H9 (cell line): ENCODE data around the gene PIP4K2A. TPM values are rescaled to one million over a fixed set of nuclear protein-coding genes. Genes with fewer than 3 reads are reported as not detected.

Source experiments
- DNase-seq: peaks from one replicate; pipeline ENCODE4 v3.0.0-alpha.2; 2017
- H2AFZ ChIP-seq: one replicate; pipeline ENCODE4 v1.6.1; 2013; ENCODE audit warnings: mild to moderate bottlenecking, low read length, control low read depth, moderate library complexity
- H2AK5ac ChIP-seq: 2 replicates; pipeline ENCODE4 v1.6.1; 2013; ENCODE audit warnings: low read length, control low read depth, mixed read lengths; ENCODE audit not compliant: insufficient read length
- H2BK120ac ChIP-seq: one replicate; pipeline ENCODE4 v1.6.1; 2013; ENCODE audit warnings: low read depth, mild to moderate bottlenecking, low read length, control low read depth, inconsistent platforms; ENCODE audit not compliant: poor library complexity, severe bottlenecking
- H2BK12ac ChIP-seq: 2 replicates; pipeline ENCODE4 v1.6.1; 2013; ENCODE audit warnings: low read length, control low read depth, mixed read lengths, low read depth; ENCODE audit not compliant: insufficient read length
- H2BK15ac ChIP-seq: 2 replicates; pipeline ENCODE4 v1.6.1; 2013; ENCODE audit warnings: low read depth, low read length, control low read depth
- H2BK20ac ChIP-seq: one replicate; pipeline ENCODE4 v1.6.1; 2013; ENCODE audit warnings: low read depth, mild to moderate bottlenecking, low read length, control low read depth, inconsistent platforms; ENCODE audit not compliant: poor library complexity, severe bottlenecking
- H2BK5ac ChIP-seq: 2 replicates; pipeline ENCODE4 v1.6.1; 2013; ENCODE audit warnings: low read length, control low read depth, mixed read lengths; ENCODE audit not compliant: insufficient read length
- H3K14ac ChIP-seq: 2 replicates; pipeline ENCODE4 v1.6.1; 2013; ENCODE audit warnings: low read length, control low read depth; ENCODE audit not compliant: insufficient read depth
- H3K18ac ChIP-seq: 2 replicates; pipeline ENCODE4 v1.6.1; 2013; ENCODE audit warnings: low read depth, mild to moderate bottlenecking, mixed read lengths, low read length, control low read depth; ENCODE audit not compliant: insufficient read length
- H3K23ac ChIP-seq: 2 replicates; pipeline ENCODE4 v1.6.1; 2013; ENCODE audit warnings: low read length, control low read depth, mixed read lengths, low read depth; ENCODE audit not compliant: insufficient read length
- H3K23me2 ChIP-seq: 2 replicates; pipeline ENCODE4 v1.6.1; 2013; ENCODE audit warnings: low read depth, mild to moderate bottlenecking, mixed read lengths, low read length, control low read depth; ENCODE audit not compliant: insufficient read length, poor library complexity, severe bottlenecking
- H3K27ac ChIP-seq: 2 replicates; pipeline ENCODE4 v1.5.1; 2013; ENCODE audit warnings: low read length, control low read depth, mixed read lengths, low read depth; ENCODE audit not compliant: insufficient read length
- H3K27me3 ChIP-seq: 2 replicates; pipeline ENCODE4 v1.6.1; 2013; ENCODE audit warnings: low read length, control low read depth, inconsistent platforms; ENCODE audit not compliant: insufficient read depth
- H3K4ac ChIP-seq: 2 replicates; pipeline ENCODE4 v1.6.1; 2013; ENCODE audit warnings: low read depth, mild to moderate bottlenecking, control low read depth, inconsistent platforms, low read length, moderate library complexity
- H3K4me1 ChIP-seq: 2 replicates; pipeline ENCODE4 v1.6.1; 2013; ENCODE audit warnings: low read length, control low read depth, inconsistent platforms; ENCODE audit not compliant: insufficient read depth
- H3K4me2 ChIP-seq: 2 replicates; pipeline ENCODE4 v1.6.1; 2013; ENCODE audit warnings: low read length, control low read depth, mixed read lengths; ENCODE audit not compliant: insufficient read length, insufficient read depth
- H3K56ac ChIP-seq: 2 replicates; pipeline ENCODE4 v1.6.1; 2013; ENCODE audit warnings: low read depth, mild to moderate bottlenecking, mixed read lengths, low read length, control low read depth; ENCODE audit not compliant: insufficient read length
- H3K79me1 ChIP-seq: 2 replicates; pipeline ENCODE4 v1.6.1; 2013; ENCODE audit warnings: low read depth, mild to moderate bottlenecking, moderate library complexity, low read length, control low read depth, inconsistent platforms; ENCODE audit not compliant: insufficient read depth, poor library complexity, severe bottlenecking
- H3K79me2 ChIP-seq: 2 replicates; pipeline ENCODE4 v1.6.1; 2013; ENCODE audit warnings: low read length, control low read depth, inconsistent platforms; ENCODE audit not compliant: insufficient read depth
- H3K9ac ChIP-seq: 2 replicates; pipeline ENCODE4 v1.6.1; 2013; ENCODE audit warnings: low read length, control low read depth, mixed read lengths; ENCODE audit not compliant: insufficient read length; ENCODE audit errors: extremely low read depth
- H3K9me3 ChIP-seq: one replicate; pipeline ENCODE4 v1.6.1; 2013; ENCODE audit warnings: low read depth, low read length, inconsistent platforms; ENCODE audit not compliant: control insufficient read depth
- H3T11ph ChIP-seq: one replicate; pipeline ENCODE4 v1.6.1; 2013; ENCODE audit warnings: mild to moderate bottlenecking, low read length, control low read depth, inconsistent platforms
- H4K20me1 ChIP-seq: one replicate; pipeline ENCODE4 v1.6.1; 2013; ENCODE audit not compliant: control insufficient read depth, insufficient read length, insufficient read depth
- H4K5ac ChIP-seq: 2 replicates; pipeline ENCODE4 v1.6.1; 2013; ENCODE audit warnings: low read depth, mild to moderate bottlenecking, mixed read lengths, low read length, control low read depth; ENCODE audit not compliant: insufficient read length
- H4K8ac ChIP-seq: replicated peaks from 2 replicates; pipeline ENCODE4 v1.6.1; 2013; ENCODE audit warnings: low read length, control low read depth, mixed read lengths, low read depth; ENCODE audit not compliant: insufficient read length
- H4K91ac ChIP-seq: 2 replicates; pipeline ENCODE4 v1.6.1; 2013; ENCODE audit warnings: low read depth, mild to moderate bottlenecking, moderate library complexity, mixed read lengths, low read length, control low read depth; ENCODE audit not compliant: insufficient read length
- H3K27ac Mint-ChIP-seq, 3 experiments: 2 replicates in 2 of 3; 3 replicates in 1 of 3; pipeline ENCODE4 v1.8.0; 2020 to 2021; ENCODE audit warnings: mixed read lengths in 3 of 3, mild to moderate bottlenecking in 1 of 3, moderate library complexity in 1 of 3
- H3K27me3 Mint-ChIP-seq: 2 replicates; pipeline ENCODE4 v1.8.0; 2021; ENCODE audit warnings: low read depth, mild to moderate bottlenecking, moderate library complexity, mixed read lengths
- H3K36me3 Mint-ChIP-seq, 3 experiments: 2 replicates in 2 of 3; 3 replicates in 1 of 3; pipeline ENCODE4 v1.8.0; 2020 to 2021; ENCODE audit warnings: low read depth in 3 of 3, mixed read lengths in 3 of 3; ENCODE audit not compliant: insufficient read depth in 1 of 3
- H3K4me1 Mint-ChIP-seq, 2 experiments: 2 replicates each; pipeline ENCODE4 v1.8.0; 2020; ENCODE audit warnings: mixed read lengths in 2 of 2
- H3K4me3 Mint-ChIP-seq, 2 experiments: 2 replicates in 1 of 2; 3 replicates in 1 of 2; pipeline ENCODE4 v1.8.0; 2020 to 2021; ENCODE audit warnings: mild to moderate bottlenecking in 2 of 2, mixed read lengths in 2 of 2, moderate library complexity in 1 of 2
- H3K9me3 Mint-ChIP-seq, 2 experiments: 2 replicates in 1 of 2; 3 replicates in 1 of 2; pipeline ENCODE4 v1.8.0; 2020; ENCODE audit warnings: mild to moderate bottlenecking in 2 of 2, mixed read lengths in 2 of 2, moderate library complexity in 1 of 2
- WGBS: extraction: QIAGEN DNeasy Blood & Tissue Kit; methylation state at CpG from one replicate; pipeline ENCODE4 v1.1.7; 2013; ENCODE audit warnings: missing lambda C conversion rate, low lambda C conversion rate, mixed read lengths; ENCODE audit not compliant: insufficient read length; ENCODE audit errors: extremely low coverage; 5-methylcytosine and 5-hydroxymethylcytosine counted together
- total RNA-seq: library from RNA; stranded (reverse); gene quantifications from 2 replicates; pipeline ENCODE4 v1.2.1, GENCODE V29; 2021
- TF ChIP-seq, protein P1 (sequence below): fragments of 200-600 bp; sonication (generic); conservative IDR thresholded peaks from 3 replicates; pipeline ENCODE4 v1.8.0; 2021; ENCODE audit warnings: antibody characterized with exemption, mild to moderate bottlenecking

Gene PIP4K2A
- total RNA-seq, 1 experiment from 2014 or later = 33.6 TPM

DNA sequence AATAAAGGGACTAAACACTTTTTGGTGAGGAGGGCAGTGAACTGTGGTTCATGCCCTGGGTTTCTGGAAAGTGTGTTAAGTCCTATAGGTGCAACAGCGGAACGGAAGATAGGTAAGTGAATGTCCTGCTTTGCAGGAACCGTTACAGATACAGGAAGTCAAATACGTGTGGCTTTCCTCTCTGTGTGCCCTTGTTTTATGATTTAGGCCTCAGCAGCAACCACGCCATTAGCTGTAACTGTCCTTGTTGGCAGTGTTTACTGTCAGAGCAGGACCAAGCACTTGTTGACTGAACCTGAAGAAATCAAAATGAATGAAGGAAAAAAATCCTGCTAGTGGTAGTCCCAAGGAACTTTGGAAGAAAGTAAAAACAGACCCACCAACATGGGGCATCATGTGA, 150.3 kb downstream of the PIP4K2A start:
- Histone ChIP-seq H3K14ac (no peak overlapping the region), H2AFZ (no peak overlapping the region), H3K4ac (no peak overlapping the region), H2BK120ac (no peak overlapping the region), H4K20me1 (no peaks in the 10 kb centered on the region), H3K79me1 (no peaks in the 10 kb centered on the region), H2BK15ac (no peak overlapping the region), H2AK5ac (no peak overlapping the region), H3K4me1 (no peaks in the 10 kb centered on the region), H2BK12ac (no peak overlapping the region), H4K91ac (no peak overlapping the region), H3K79me2 (no peaks in the 10 kb centered on the region), H2BK5ac (no peak overlapping the region), H3K9ac (no peak overlapping the region), H3T11ph (no peak overlapping the region), H4K8ac (no peak overlapping the region), H3K9me3 (no peaks in the 10 kb centered on the region), H3K23ac (no peak overlapping the region), H3K56ac (no peak overlapping the region), H4K5ac (no peak overlapping the region), H3K27me3 (no peaks in the 10 kb centered on the region), H2BK20ac (no peak overlapping the region), H3K18ac (no peak overlapping the region), H3K27ac (no peak overlapping the region), H3K4me2 (no peak overlapping the region), H3K23me2 (no peaks in the 10 kb centered on the region)
- TF ChIP-seq, protein P1, sequence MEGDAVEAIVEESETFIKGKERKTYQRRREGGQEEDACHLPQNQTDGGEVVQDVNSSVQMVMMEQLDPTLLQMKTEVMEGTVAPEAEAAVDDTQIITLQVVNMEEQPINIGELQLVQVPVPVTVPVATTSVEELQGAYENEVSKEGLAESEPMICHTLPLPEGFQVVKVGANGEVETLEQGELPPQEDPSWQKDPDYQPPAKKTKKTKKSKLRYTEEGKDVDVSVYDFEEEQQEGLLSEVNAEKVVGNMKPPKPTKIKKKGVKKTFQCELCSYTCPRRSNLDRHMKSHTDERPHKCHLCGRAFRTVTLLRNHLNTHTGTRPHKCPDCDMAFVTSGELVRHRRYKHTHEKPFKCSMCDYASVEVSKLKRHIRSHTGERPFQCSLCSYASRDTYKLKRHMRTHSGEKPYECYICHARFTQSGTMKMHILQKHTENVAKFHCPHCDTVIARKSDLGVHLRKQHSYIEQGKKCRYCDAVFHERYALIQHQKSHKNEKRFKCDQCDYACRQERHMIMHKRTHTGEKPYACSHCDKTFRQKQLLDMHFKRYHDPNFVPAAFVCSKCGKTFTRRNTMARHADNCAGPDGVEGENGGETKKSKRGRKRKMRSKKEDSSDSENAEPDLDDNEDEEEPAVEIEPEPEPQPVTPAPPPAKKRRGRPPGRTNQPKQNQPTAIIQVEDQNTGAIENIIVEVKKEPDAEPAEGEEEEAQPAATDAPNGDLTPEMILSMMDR = no peak
- peaks cover 32 to 48% (median 44%) of the 10 kb centered on the region in 3 experiments for H3K36me3 Mint-ChIP-seq
- no CpG with 5 or more reads among the region's 5 CpGs for WGBS
- H3K27me3 Mint-ChIP-seq = no peaks in the 10 kb centered on the region
- H3K27ac Mint-ChIP-seq = no peak overlapping the region
- peaks cover 18 to 21% of the 10 kb centered on the region in 2 experiments for H3K4me1 Mint-ChIP-seq
- peaks cover 8 to 10% of the 10 kb centered on the region in 2 experiments; a peak in 4 of 5 replicates for H3K9me3 Mint-ChIP-seq
- no peak overlapping the region for H3K4me3 Mint-ChIP-seq
- DNase-seq = no peak
